ENCODE data around the gene CBX6.
"Not testable (repeated sequence)": the region's sequence is repeated elsewhere in the genome, so short reads cannot be mapped to it uniquely, and the experiment has no call there.

Gene CBX6

DNA sequence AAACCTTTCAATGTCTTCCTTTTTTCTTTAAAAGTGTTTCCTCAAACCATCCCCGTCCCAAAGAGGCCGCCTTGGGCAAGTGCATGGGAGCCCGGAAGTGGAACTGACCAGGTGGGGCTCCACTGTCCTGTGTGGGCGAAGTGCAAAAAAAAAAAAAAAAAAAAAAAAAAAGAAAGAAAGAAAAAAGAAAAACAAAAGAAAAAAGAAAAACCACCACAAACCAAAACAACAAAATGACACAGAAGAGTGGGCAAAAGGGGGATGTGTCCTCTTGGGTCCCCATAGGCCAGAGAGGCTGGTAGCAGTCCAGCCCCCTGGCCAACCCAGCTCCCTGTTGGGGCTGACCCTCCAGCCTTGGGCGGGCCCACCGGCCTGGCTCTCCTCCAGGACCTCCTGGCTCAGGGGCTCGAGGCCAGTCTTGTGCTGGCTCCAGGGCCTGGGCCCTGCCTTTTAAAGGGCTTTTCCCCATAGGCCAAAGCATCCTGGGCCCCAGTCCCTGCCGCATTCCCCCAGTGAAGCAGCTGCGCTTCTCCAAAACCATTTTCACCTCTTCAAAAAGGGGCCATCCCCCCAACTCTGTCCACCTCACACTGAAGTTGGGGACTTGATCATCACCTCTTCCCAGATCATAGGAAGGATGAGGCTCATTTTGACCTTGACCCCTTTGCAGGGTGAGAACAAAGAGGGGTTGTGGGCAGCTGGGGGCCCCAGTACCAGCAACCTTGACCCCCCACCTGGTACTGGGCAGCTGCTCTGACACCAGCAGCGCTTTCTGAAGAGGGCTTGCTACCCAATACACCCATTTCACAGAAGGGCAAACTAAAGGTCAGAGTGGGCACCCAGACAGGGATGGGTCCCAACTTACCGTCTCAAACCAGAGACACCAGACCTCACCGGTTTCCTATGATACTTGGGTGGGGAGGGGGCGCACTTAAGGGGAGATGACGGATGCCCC, 9.4 kb downstream of the CBX6 start:
- no peak overlapping the region for H2AFZ ChIP-seq (ENCODE audit: low read depth, low read length)
- no peak overlapping the region for H3K4me3 ChIP-seq (ENCODE audit: low read length)
- peaks cover 10% of the 10 kb centered on the region for H3K4me1 ChIP-seq (ENCODE audit: insufficient read depth, low read length)
- H3K36me3 ChIP-seq (ENCODE audit: insufficient read depth, low read length) = peaks cover 11% of the 10 kb centered on the region
- no peaks in the 10 kb centered on the region for H3K27me3 ChIP-seq (ENCODE audit: insufficient read depth, low read length)
- no peaks in the 10 kb centered on the region for H3K9me3 ChIP-seq (ENCODE audit: low read length)

DNA sequence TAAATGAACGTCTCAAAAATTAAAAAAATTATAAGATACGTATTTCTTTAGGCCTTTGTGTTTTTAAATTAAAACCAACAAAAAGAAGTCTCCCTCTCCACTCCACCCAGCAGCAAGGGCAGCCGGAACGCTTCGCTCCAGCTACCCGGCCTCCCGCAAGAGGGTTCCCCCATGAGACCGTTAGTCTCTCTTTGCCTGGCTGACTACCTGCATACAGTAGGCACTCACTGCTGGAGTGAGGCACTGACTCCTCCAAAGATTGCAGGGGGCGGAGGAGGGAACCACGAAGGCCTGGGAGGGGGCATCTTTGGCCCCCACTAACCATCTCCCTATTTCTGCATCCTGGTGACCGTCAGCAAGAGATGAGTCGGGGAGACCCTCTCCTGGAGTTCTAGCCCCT, 10.1 kb downstream of the CBX6 start:
- Histone ChIP-seq H3K9me3 (ENCODE audit: low read length) (no peaks in the 10 kb centered on the region), H3K36me3 (ENCODE audit: insufficient read depth, low read length) (peaks cover 7% of the 10 kb centered on the region), H2AFZ (ENCODE audit: low read depth, low read length) (no peak overlapping the region), H3K4me1 (ENCODE audit: insufficient read depth, low read length) (peaks cover 10% of the 10 kb centered on the region), H3K27me3 (ENCODE audit: insufficient read depth, low read length) (no peaks in the 10 kb centered on the region), H3K4me3 (ENCODE audit: low read length) (no peak overlapping the region)

DNA sequence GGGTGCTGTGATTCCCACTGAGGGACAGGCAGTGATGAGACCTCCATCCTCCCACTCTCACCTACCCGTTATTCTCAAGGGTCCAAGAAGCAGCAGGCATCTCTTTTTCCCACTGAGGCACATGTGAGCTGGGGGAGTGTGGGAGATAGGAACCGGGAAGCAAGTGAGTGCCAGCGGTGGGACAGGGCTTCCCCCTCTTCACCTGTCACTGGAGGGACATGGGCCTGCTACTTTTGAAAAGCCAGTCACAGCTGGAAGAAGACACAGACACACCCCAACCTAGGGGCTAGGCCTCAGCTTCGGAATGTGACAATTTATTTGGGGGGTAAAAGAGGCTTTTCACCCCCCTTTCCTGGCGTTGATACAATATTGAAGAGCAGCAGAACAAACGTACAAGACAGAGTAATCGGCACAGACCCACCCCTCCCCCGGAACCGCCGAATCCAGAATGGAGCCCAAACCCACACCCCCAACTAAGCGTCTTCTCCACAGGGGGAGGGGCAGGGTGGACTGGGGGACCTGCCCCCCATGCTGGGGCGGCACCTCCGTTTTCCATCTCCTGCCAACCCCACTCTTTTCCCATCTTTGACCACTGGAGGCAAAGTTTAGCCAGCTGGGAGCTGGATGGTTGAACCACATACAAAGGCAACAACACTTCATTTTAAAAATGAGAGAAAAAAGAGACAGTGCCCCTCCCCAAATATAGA, 10.7 kb downstream of the CBX6 start:
- Histone ChIP-seq H2AFZ (ENCODE audit: low read depth, low read length) (no peak overlapping the region), H3K4me1 (ENCODE audit: insufficient read depth, low read length) (peaks cover 10% of the 10 kb centered on the region), H3K27me3 (ENCODE audit: insufficient read depth, low read length) (no peaks in the 10 kb centered on the region), H3K36me3 (ENCODE audit: insufficient read depth, low read length) (peaks cover 7% of the 10 kb centered on the region), H3K9me3 (ENCODE audit: low read length) (no peaks in the 10 kb centered on the region), H3K4me3 (ENCODE audit: low read length) (no peak overlapping the region)

DNA sequence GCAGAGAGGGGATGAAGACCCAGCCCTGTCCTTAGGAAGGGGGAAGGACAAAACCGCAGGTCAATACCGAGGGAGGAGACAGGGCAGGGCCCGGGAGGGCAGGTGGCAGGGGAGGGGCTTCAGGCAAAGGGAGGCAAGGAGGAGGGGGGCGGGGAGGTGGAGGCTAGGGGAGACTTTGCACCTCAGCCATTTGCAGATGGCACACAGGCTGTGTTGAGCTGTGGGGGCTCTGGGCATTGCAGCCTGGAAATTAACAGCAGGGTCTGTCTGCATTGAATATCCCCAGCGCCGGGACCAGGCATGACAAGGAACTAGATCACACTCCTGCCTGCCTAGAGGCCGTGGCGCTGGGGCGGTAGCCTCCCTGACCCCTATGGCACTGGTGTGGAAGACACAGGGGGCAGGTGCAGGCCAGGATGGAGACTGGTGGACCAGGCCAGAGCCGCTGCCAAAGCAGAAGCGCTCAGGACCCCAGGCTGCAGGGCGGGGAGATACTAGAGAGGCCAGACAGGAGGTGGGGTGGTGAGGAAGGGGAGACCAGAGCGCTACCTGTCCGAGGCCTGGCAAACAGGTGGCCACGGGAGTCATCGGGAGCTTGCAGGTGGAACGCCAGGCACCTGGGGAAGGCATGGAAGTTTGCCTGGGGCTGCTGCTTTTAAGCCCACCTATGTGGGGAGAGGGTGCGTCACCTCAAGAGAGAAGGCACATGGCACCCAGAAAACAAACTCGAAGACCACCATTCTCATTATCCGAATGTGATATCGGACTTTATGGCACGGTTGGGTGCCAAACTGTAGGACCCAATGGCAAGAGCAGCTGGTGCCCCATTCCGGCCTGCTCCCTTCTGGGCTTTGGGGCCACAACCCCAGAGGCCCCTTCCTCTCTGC, 11.5 kb downstream of the CBX6 start:
- H2AFZ ChIP-seq (ENCODE audit: low read depth, low read length) = no peak overlapping the region
- peaks cover 10% of the 10 kb centered on the region for H3K4me1 ChIP-seq (ENCODE audit: insufficient read depth, low read length)
- H3K36me3 ChIP-seq (ENCODE audit: insufficient read depth, low read length) = peaks cover 4% of the 10 kb centered on the region
- H3K27me3 ChIP-seq (ENCODE audit: insufficient read depth, low read length) = no peaks in the 10 kb centered on the region
- no peak overlapping the region for H3K4me3 ChIP-seq (ENCODE audit: low read length)
- no peaks in the 10 kb centered on the region for H3K9me3 ChIP-seq (ENCODE audit: low read length)

DNA sequence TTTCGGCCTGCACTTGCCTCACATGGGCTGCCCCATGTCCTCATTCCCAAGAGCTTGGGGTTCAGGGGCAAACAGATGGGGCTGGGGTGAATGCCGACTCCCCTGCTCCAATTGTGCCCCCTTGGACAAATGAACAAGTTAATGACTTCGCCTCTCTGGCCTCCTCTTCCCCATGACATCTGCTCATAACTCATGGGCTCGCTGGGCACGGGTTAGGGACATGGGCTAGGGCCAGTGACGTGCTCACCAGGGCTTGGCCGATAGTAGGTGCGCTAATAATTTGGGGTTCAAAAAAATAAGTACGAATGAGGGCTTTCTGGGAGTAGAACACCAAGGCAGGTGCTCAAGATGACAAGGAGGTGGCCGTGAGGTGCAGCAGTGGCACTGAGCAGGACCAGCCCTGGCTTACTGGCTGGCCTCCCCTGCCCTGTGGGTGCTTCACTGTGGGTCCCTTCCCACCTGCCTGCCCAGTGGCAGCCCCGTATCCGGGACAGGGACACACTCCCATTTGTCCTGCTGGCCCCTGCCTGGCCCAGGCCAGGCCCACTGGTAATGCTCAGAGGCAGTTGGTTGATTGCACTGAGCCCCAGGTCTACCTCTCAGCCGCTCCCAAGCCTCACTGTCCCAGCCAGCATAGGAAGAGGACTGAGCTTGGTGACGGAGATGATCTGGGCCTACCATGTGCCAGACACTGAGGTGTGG, 12.3 kb downstream of the CBX6 start:
- no peaks in the 10 kb centered on the region for H3K27me3 ChIP-seq (ENCODE audit: insufficient read depth, low read length)
- no peaks in the 10 kb centered on the region for H3K36me3 ChIP-seq (ENCODE audit: insufficient read depth, low read length)
- H2AFZ ChIP-seq (ENCODE audit: low read depth, low read length) = no peak overlapping the region
- H3K4me3 ChIP-seq (ENCODE audit: low read length) = no peak overlapping the region
- H3K4me1 ChIP-seq (ENCODE audit: insufficient read depth, low read length) = peaks cover 10% of the 10 kb centered on the region
- no peaks in the 10 kb centered on the region for H3K9me3 ChIP-seq (ENCODE audit: low read length)

DNA sequence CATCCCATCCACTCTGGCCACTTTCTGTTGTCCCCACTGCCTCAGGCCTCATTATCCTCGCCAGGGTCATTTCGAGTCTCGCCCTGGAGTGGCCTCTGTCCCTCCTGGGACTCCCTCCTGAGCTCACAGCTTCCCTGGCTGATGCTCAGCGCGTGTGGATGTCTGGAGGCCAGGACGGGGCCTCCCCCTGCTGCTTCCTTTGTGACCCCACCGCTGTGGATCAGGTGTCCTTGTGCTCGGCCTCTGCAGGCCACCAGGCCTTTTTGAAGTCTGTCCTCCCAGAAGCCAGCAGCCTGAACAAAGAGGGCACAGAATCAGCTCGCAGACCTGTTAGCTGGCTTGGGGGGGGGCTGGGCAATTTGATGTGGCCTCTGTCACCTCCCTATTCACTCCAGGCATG, 13.5 kb downstream of the CBX6 start:
- Histone ChIP-seq H3K36me3 (ENCODE audit: insufficient read depth, low read length) (no peaks in the 10 kb centered on the region), H3K27me3 (ENCODE audit: insufficient read depth, low read length) (no peaks in the 10 kb centered on the region), H3K4me1 (ENCODE audit: insufficient read depth, low read length) (peaks cover 11% of the 10 kb centered on the region), H3K4me3 (ENCODE audit: low read length) (no peak overlapping the region), H3K9me3 (ENCODE audit: low read length) (no peaks in the 10 kb centered on the region), H2AFZ (ENCODE audit: low read depth, low read length) (no peak overlapping the region)

DNA sequence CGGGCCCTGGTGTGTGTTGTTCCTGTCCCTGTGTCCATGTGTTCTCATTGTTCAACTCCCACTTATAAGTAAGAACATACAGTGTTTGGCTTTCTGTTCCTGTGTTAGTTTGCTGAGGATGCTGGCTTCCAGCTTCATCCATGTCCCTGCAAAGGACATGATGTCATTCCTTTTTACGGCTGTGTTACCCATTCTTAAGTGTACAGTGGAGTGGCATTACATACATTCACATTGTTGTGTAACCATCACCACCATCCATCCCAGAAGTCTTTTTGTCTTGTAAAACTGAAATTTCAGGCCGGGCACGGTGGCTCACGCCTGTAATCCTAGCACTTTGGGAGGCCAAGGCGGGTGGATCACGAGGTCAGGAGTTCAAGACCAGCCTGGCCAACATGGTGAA, 17.5 kb downstream of the CBX6 start:
- not testable (repeated sequence) for H3K36me3 ChIP-seq (ENCODE audit: insufficient read depth, low read length); H3K9me3 ChIP-seq (ENCODE audit: low read length); H3K27me3 ChIP-seq (ENCODE audit: insufficient read depth, low read length); H3K4me3 ChIP-seq (ENCODE audit: low read length); H2AFZ ChIP-seq (ENCODE audit: low read depth, low read length)
- peaks cover 18% of the 10 kb centered on the region for H3K4me1 ChIP-seq (ENCODE audit: insufficient read depth, low read length)

DNA sequence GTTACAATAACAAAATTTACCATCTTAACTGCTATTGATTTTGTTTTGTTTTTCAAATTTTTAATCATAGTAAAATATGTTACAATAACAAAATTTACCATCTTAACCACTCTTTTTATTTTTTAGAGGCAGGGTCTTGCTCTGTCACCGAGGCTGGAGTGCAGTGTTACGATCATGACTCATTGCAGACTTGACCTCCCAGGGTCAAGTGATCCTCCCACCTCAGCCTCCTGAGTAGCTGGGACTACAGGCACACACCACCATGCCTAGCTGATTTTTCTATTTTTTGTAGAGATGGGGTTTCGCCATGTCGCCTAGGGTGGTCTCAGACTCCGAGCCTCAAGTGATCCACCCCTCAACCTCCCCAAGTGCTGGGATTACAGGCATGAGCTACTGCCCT, 18.1 kb downstream of the CBX6 start:
- not testable (repeated sequence) for H3K9me3 ChIP-seq (ENCODE audit: low read length); H2AFZ ChIP-seq (ENCODE audit: low read depth, low read length); H3K4me3 ChIP-seq (ENCODE audit: low read length); H3K36me3 ChIP-seq (ENCODE audit: insufficient read depth, low read length); H3K27me3 ChIP-seq (ENCODE audit: insufficient read depth, low read length)
- peaks cover 18% of the 10 kb centered on the region for H3K4me1 ChIP-seq (ENCODE audit: insufficient read depth, low read length)

DNA sequence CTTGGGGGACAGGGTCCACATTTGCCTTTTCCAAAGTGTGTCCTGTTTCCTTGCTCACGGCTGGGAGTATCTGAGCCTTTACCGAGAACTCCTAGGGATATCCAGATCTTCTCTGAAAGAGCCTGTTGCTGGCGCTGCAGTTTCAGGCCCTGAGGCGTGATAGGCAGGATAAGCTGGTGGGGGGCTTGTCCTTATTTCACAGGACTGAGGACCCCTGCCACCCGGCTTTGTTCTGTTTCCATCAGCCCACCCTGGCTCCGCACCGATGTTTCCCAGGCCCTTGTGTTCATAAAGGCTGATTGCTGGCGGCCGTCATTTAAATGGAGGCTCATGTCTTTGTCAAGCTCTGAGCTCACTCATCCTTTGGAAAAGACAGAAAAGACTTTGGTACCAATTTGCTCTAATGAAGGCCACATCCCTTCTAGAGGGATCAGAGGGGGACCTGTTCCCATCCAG, 18.8 kb downstream of the CBX6 start:
- peaks cover 12% of the 10 kb centered on the region for H3K4me1 ChIP-seq (ENCODE audit: insufficient read depth, low read length)
- peak overlapping the region; percentile 9 for H3K4me3 ChIP-seq (ENCODE audit: low read length)
- H3K9me3 ChIP-seq (ENCODE audit: low read length) = no peaks in the 10 kb centered on the region
- peaks cover 9% of the 10 kb centered on the region for H3K27me3 ChIP-seq (ENCODE audit: insufficient read depth, low read length)
- no peak overlapping the region for H2AFZ ChIP-seq (ENCODE audit: low read depth, low read length)
- no peaks in the 10 kb centered on the region for H3K36me3 ChIP-seq (ENCODE audit: insufficient read depth, low read length)

DNA sequence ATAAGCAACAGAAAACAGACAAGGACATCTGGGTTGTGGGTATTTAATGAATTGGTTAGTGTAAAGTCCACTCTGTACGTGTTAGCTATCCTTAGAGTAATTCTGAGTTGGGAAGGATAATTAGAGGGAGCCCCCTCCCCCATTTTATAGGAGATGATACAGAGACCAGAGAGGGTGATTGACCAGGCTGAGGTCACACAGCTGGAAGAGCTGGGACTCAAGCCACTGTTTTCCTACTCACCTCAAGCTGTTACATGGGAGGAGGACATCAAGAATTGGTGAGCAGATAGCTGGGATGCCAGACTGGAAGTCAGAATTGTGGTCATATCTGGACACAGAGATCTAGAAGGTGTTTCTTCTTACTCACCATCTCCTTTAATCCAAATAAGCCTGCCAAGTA, 19.5 kb downstream of the CBX6 start:
- H2AFZ ChIP-seq (ENCODE audit: low read depth, low read length) = no peak overlapping the region
- no peaks in the 10 kb centered on the region for H3K9me3 ChIP-seq (ENCODE audit: low read length)
- no peak overlapping the region for H3K4me3 ChIP-seq (ENCODE audit: low read length)
- peaks cover 15% of the 10 kb centered on the region for H3K27me3 ChIP-seq (ENCODE audit: insufficient read depth, low read length)
- H3K4me1 ChIP-seq (ENCODE audit: insufficient read depth, low read length) = peaks cover 8% of the 10 kb centered on the region
- no peaks in the 10 kb centered on the region for H3K36me3 ChIP-seq (ENCODE audit: insufficient read depth, low read length)

DNA sequence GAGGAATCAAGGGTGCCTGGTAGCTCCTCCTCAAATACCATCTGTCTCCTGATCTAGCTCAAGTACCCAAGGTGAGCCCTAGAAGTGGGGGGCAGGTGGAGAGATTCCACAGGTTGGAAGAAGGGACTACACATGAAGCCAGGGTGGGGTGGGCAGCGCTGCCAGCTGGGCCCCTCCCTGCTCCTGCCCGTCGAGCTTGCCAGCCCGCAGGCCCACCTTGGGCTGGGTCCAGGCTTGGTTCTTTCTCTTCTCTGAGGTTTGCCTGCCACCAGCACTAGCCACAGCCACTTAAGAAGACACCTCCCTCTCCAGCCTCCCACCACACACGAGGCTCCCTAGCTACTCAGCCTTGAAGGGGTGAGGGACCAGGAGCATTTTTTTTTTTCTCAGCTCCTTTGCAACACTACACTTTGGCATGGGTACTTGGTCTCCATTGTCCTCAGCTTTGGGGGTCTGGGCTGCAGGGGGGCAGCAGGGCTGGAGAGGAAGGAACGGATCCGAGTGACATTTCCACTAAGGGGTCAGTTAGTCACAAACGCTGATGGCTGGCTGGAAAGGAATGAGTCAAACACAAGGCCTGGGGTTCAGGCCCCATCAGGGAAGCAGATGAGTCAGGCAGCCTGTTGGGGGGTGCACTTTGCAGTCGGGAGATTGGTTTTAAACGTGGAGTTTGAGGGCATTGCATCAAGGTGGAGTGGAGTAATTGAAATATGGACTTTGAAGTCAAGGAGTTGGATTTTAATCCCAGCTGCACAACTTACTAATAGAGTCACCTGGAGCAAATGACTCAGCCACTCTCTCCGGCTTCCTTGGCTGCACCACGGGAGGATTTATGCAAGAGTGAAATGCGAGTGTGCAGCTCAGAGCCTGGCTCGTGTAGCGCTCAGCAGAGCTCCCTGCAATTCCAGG, 20.8 kb downstream of the CBX6 start:
- Histone ChIP-seq H3K4me3 (ENCODE audit: low read length) (no peak overlapping the region), H2AFZ (ENCODE audit: low read depth, low read length) (no peak overlapping the region), H3K36me3 (ENCODE audit: insufficient read depth, low read length) (no peaks in the 10 kb centered on the region), H3K4me1 (ENCODE audit: insufficient read depth, low read length) (peaks cover 8% of the 10 kb centered on the region), H3K9me3 (ENCODE audit: low read length) (no peaks in the 10 kb centered on the region), H3K27me3 (ENCODE audit: insufficient read depth, low read length) (peaks cover 25% of the 10 kb centered on the region)

DNA sequence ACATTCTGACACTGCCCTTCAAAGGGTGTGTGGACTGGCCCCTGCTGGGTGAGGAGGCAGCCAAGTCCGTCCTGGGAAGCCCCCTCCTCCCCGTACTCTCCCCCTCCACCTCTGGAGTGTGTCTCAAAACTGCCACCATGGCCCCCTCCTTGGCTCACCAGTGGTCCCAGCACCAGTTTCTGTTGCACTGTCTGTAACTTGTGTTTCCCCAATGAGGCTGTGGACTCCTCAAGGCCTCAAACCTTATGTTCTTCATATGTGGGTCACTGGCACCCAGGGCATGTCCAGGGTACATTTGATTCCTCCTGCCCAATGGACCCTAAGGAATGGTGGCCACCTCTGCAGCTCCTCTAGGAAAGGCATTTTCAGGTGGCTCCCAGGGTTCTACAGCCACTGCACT, 21.6 kb downstream of the CBX6 start:
- no peak overlapping the region for H2AFZ ChIP-seq (ENCODE audit: low read depth, low read length)
- H3K9me3 ChIP-seq (ENCODE audit: low read length) = no peaks in the 10 kb centered on the region
- peaks cover 8% of the 10 kb centered on the region for H3K4me1 ChIP-seq (ENCODE audit: insufficient read depth, low read length)
- H3K4me3 ChIP-seq (ENCODE audit: low read length) = no peak overlapping the region
- peaks cover 30% of the 10 kb centered on the region for H3K27me3 ChIP-seq (ENCODE audit: insufficient read depth, low read length)
- H3K36me3 ChIP-seq (ENCODE audit: insufficient read depth, low read length) = no peaks in the 10 kb centered on the region
